H1 (cell line): Measurements from ENCODE around the gene ZAR1. TPM values are rescaled to one million over a fixed set of nuclear protein-coding genes. Genes with fewer than 3 reads are reported as not detected.

Experiments
- CTCF ChIA-PET: fragments of 300-600 bp; sonication (Branson Sonifier 250); formaldehyde crosslinking; loops from one replicate; lab custom pipeline; 2021; ENCODE audit not compliant: partially characterized antibody; lab: Charles Lee
- POLR2A ChIA-PET: fragments of 300-600 bp; sonication (Branson Sonifier 250); formaldehyde crosslinking; loops from one replicate; lab custom pipeline; 2021; ENCODE audit warnings: inconsistent platforms; ENCODE audit not compliant: partially characterized antibody; lab: Charles Lee
- DNase-seq, 2 experiments: peaks; one replicate each; pipeline versions ENCODE4 v3.0.0 to v3.0.0-alpha.2; 2010 to 2022; ENCODE audit warnings: low spot score in 2 of 2, low read depth in 1 of 2, mixed read lengths in 1 of 2
- FAIRE-seq: peaks from 2 replicates; lab custom pipeline; 2011; peaks lifted over from hg19 to GRCh38; lab: Jason Lieb, UNC
- H2AFZ ChIP-seq: 2 replicates; pipeline ENCODE4 v1.8.1; 2012; ENCODE audit warnings: low read length, inconsistent platforms
- H2AK5ac ChIP-seq: 2 replicates; pipeline ENCODE4 v1.6.1; 2013; ENCODE audit warnings: low read depth, low read length
- H2BK120ac ChIP-seq: replicated peaks from 2 replicates; pipeline ENCODE3; 2013; ENCODE audit warnings: low read depth, low read length, inconsistent platforms
- H2BK12ac ChIP-seq: 2 replicates; pipeline ENCODE4 v1.6.1; 2013; ENCODE audit warnings: low read depth, low read length
- H2BK15ac ChIP-seq: 2 replicates; pipeline ENCODE4 v1.6.1; 2013; ENCODE audit warnings: low read length
- H2BK20ac ChIP-seq: 2 replicates; pipeline ENCODE4 v1.6.1; 2013; ENCODE audit warnings: low read length
- H2BK5ac ChIP-seq: 2 replicates; pipeline ENCODE4 v1.6.1; 2013; ENCODE audit warnings: low read depth, low read length
- H3K14ac ChIP-seq: 2 replicates; pipeline ENCODE4 v1.6.1; 2013; ENCODE audit warnings: inconsistent platforms; ENCODE audit not compliant: insufficient read length
- H3K18ac ChIP-seq: 2 replicates; pipeline ENCODE4 v1.6.1; 2013; ENCODE audit warnings: low read length; ENCODE audit errors: extremely low read depth
- H3K23ac ChIP-seq: 2 replicates; pipeline ENCODE4 v1.6.1; 2013; ENCODE audit warnings: inconsistent platforms; ENCODE audit not compliant: insufficient read length
- H3K23me2 ChIP-seq: 2 replicates; pipeline ENCODE4 v1.6.1; 2013; ENCODE audit warnings: low read depth, low read length
- H3K27ac ChIP-seq: 2 replicates; pipeline ENCODE4 v1.6.1; 2011; ENCODE audit warnings: low read depth, low read length, inconsistent platforms
- H3K27me3 ChIP-seq, 4 experiments: replicated peaks in 1 of 4; 1 replicate in 1 of 4; 2 replicates in 3 of 4; pipeline versions ENCODE4 v1.6.1 to v1.8.1; 2011 to 2013; ENCODE audit warnings: low read length in 3 of 4, mild to moderate bottlenecking in 3 of 4, inconsistent platforms in 2 of 4, mixed read lengths in 2 of 4, moderate library complexity in 1 of 4; ENCODE audit not compliant: control insufficient read depth in 3 of 4, insufficient read depth in 3 of 4; ENCODE audit errors: extremely low read depth in 1 of 4
- H3K36me3 ChIP-seq, 4 experiments: 2 replicates each; pipeline versions ENCODE4 v1.6.1 to v1.8.1; 2011 to 2013; ENCODE audit warnings: mild to moderate bottlenecking in 4 of 4, low read length in 3 of 4, moderate library complexity in 2 of 4, control low read depth in 1 of 4, inconsistent platforms in 1 of 4; ENCODE audit not compliant: insufficient read depth in 4 of 4, control insufficient read depth in 2 of 4
- H3K4ac ChIP-seq: replicated peaks from 2 replicates; pipeline ENCODE3; 2013; ENCODE audit warnings: low read length, low read depth, mixed read lengths, inconsistent platforms; ENCODE audit not compliant: insufficient read length
- H3K4me1 ChIP-seq, 4 experiments: replicated peaks in 1 of 4; 1 replicate in 1 of 4; 2 replicates in 3 of 4; pipeline versions ENCODE4 v1.6.1 to v1.8.1; 2011 to 2013; ENCODE audit warnings: low read length in 3 of 4, inconsistent platforms in 2 of 4, mixed read lengths in 1 of 4; ENCODE audit not compliant: insufficient read depth in 4 of 4, control insufficient read depth in 3 of 4
- H3K4me2 ChIP-seq, 2 experiments: 2 replicates each; pipeline versions ENCODE4 v1.6.1 to v1.8.1; 2011 to 2013; ENCODE audit warnings: low read depth in 2 of 2, low read length in 2 of 2, control low read depth in 1 of 2, inconsistent platforms in 1 of 2, mild to moderate bottlenecking in 1 of 2; ENCODE audit not compliant: insufficient read depth in 1 of 2
- H3K4me3 ChIP-seq, 4 experiments: fragments of 200-600, 300-600 bp in 1 of 4; sonication (generic), shearing (Covaris generic), sonication (Bioruptor Twin) in 1 of 4; 2 replicates each; pipeline versions ENCODE4 v1.5.1 to v1.8.1; 2011 to 2016; ENCODE audit warnings: low read length in 4 of 4, low read depth in 3 of 4, control low read depth in 2 of 4, inconsistent platforms in 2 of 4, mild to moderate bottlenecking in 2 of 4, mixed read lengths in 1 of 4, moderate library complexity in 1 of 4; ENCODE audit not compliant: insufficient read depth in 2 of 4; ENCODE audit errors: extremely low read depth in 1 of 4
- H3K56ac ChIP-seq: replicated peaks from 2 replicates; pipeline ENCODE3; 2013; ENCODE audit warnings: low read depth, mild to moderate bottlenecking, mixed read lengths, low read length, inconsistent platforms; ENCODE audit not compliant: insufficient read length
- H3K79me1 ChIP-seq: 2 replicates; pipeline ENCODE4 v1.6.1; 2013; ENCODE audit warnings: low read depth, low read length, control low read depth
- H3K79me2 ChIP-seq, 2 experiments: 2 replicates each; pipeline versions ENCODE4 v1.6.1 to v1.8.1; 2012 to 2013; ENCODE audit warnings: low read length in 2 of 2, mild to moderate bottlenecking in 2 of 2, inconsistent platforms in 1 of 2; ENCODE audit not compliant: insufficient read depth in 2 of 2, control insufficient read depth in 1 of 2
- H3K9ac ChIP-seq, 4 experiments: replicated peaks in 1 of 4; 1 replicate in 1 of 4; 2 replicates in 3 of 4; pipeline versions ENCODE4 v1.6.1 to v1.8.1; 2011 to 2013; ENCODE audit warnings: low read depth in 3 of 4, low read length in 3 of 4, control low read depth in 2 of 4, mild to moderate bottlenecking in 2 of 4, moderate library complexity in 2 of 4, inconsistent platforms in 1 of 4; ENCODE audit errors: extremely low read depth in 1 of 4
- H3K9me3 ChIP-seq, 2 experiments: 2 replicates each; pipeline versions ENCODE4 v1.6.1 to v1.8.1; 2012 to 2013; ENCODE audit warnings: mild to moderate bottlenecking in 2 of 2, moderate library complexity in 2 of 2, control low read depth in 1 of 2, inconsistent platforms in 1 of 2, low read depth in 1 of 2, low read length in 1 of 2, mixed read lengths in 1 of 2; ENCODE audit not compliant: insufficient read depth in 2 of 2
- H4K20me1 ChIP-seq, 2 experiments: replicated peaks in 1 of 2; 2 replicates each; pipeline versions ENCODE3 to v1.8.1; 2011 to 2013; ENCODE audit warnings: inconsistent platforms in 2 of 2, low read length in 2 of 2, mild to moderate bottlenecking in 1 of 2; ENCODE audit not compliant: insufficient read depth in 2 of 2, control insufficient read depth in 1 of 2
- H4K5ac ChIP-seq: 2 replicates; pipeline ENCODE4 v1.6.1; 2013; ENCODE audit warnings: low read length, low read depth, mixed read lengths, inconsistent platforms; ENCODE audit not compliant: insufficient read length
- H4K8ac ChIP-seq: 2 replicates; pipeline ENCODE4 v1.8.0; 2013; ENCODE audit warnings: mild to moderate bottlenecking, moderate library complexity, low read length, inconsistent platforms; ENCODE audit not compliant: insufficient read depth; ENCODE audit errors: extremely low read depth
- H4K91ac ChIP-seq: replicated peaks from 2 replicates; pipeline ENCODE3; 2013; ENCODE audit warnings: low read length, mixed read lengths, inconsistent platforms; ENCODE audit not compliant: insufficient read length
- CHD1 ChIP-seq: IDR thresholded peaks from 2 replicates; pipeline ENCODE4 v1.6.1; 2012; ENCODE audit warnings: low read depth, low read length, improper control_type of control experiment
- SP1 ChIP-seq: IDR thresholded peaks from 2 replicates; pipeline ENCODE4 v1.6.1; 2011; ENCODE audit warnings: low read depth, low read length
- WGBS, 2 experiments: shearing (Covaris generic) in 1 of 2; methylation state at CpG; one replicate each; pipeline versions ENCODE4 v1.1.6 to v1.1.7; 2013 to 2015; ENCODE audit warnings: low lambda C conversion rate in 2 of 2, mixed read lengths in 2 of 2, inconsistent platforms in 1 of 2, low coverage in 1 of 2, missing lambda C conversion rate in 1 of 2; ENCODE audit not compliant: insufficient replicate concordance in 2 of 2, insufficient coverage in 1 of 2, insufficient read length in 1 of 2; ENCODE audit errors: extremely low coverage in 1 of 2, missing lambda C conversion rate in 1 of 2; 5-methylcytosine and 5-hydroxymethylcytosine counted together
- polyA plus RNA-seq, 7 experiments: library from polyadenylated mRNA; depleted of rRNA in 3 of 7; stranded (reverse) in 5 of 7; unstranded in 2 of 7; fragments of >200 nt in 5 of 7; fragments of 200-250 nt in 2 of 7; gene quantifications; 1 replicate in 5 of 7; 2 replicates in 1 of 7; 4 replicates in 1 of 7; pipeline versions ENCODE4 v1.2.1 to v1.2.3, GENCODE V29; 2011 to 2013; ENCODE audit warnings: missing spikeins in 2 of 7, mixed read lengths in 2 of 7
- total RNA-seq: library from RNA; stranded (reverse); fragmentation: NEBNext Ultra II Directional; extraction: Animal tissue kit (Norgen Biotek cat#: 25700); gene quantifications from 2 replicates; pipeline ENCODE4 v1.2.1, GENCODE V29; 2021

The ZAR1 gene
- total and polyA plus RNA-seq, 2 of the 8 experiments (the other 6 are each of a cell fraction or from before 2014, with no cell fraction given), result 0.33 to 0.78 TPM

DNA sequence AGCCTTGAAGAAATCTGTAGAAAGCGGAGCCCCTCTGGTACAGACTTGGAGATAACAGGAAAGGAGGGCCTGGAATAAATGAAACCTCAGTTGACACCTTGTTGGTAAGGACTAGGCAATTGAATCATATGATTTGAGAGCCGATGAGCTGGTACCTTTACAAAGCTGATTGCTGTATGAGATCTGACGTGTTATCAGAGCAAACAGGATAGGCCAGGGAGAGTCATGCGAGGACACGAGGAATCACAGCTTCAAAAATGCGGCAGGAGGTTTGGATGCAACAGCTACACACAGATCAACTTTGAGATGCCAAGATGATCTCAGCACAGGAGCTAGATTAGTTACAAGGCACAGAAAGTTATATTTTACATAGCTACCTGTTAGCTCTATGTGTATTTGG is 14.3 kb upstream of the ZAR1 start:
- Histone ChIP-seq H3K23me2 (no peaks in the 10 kb centered on the region), H2BK20ac (no peak overlapping the region), H2BK12ac (no peak overlapping the region), H2AK5ac (no peak overlapping the region), H2AFZ (no peak overlapping the region), H4K91ac (no peak overlapping the region), H4K20me1 (no peaks in the 10 kb centered on the region), H3K4me1 (no peaks in the 10 kb centered on the region), H3K56ac (no peak overlapping the region), H3K79me1 (no peaks in the 10 kb centered on the region), H3K23ac (no peak overlapping the region), H4K5ac (no peak overlapping the region), H3K4me2 (no peak overlapping the region), H3K36me3 (no peaks in the 10 kb centered on the region), H3K4me3 (no peak overlapping the region), H3K14ac (no peak overlapping the region), H4K8ac (no peak overlapping the region), H3K9me3 (no peaks in the 10 kb centered on the region), H3K18ac (no peak overlapping the region), H2BK15ac (no peak overlapping the region), H3K4ac (no peak overlapping the region), H3K9ac (no peak overlapping the region), H3K27ac (no peak overlapping the region), H2BK5ac (no peak overlapping the region), H3K27me3 (0 out of 7 replicates have a peak, but pooled peaks cover 0 to 2% (median 0%) of the 10 kb centered on the region in 4 experiments), H3K79me2 (no peaks in the 10 kb centered on the region), H2BK120ac (no peak overlapping the region)
- FAIRE-seq (no peak), DNase-seq (no peak)
- CTCF ChIA-PET, result interaction anchor here (0.9 to 2.3 kb wide), 4 partner anchors 9 to 70 kb away, joined by 3 to 7 read pairs (median 4); no protein-coding TSS in a partner anchor
- POLR2A ChIA-PET, result no interaction called here
- TF ChIP-seq CHD1 (no peak), SP1 (no peak)
- WGBS, 2 experiments, result 91% methylated on average over 6 of the region's 6 CpGs; no CpG with 5 or more reads in 1 of the 2 experiments
